ENCODE measurements around the gene EBF3.

DNA sequence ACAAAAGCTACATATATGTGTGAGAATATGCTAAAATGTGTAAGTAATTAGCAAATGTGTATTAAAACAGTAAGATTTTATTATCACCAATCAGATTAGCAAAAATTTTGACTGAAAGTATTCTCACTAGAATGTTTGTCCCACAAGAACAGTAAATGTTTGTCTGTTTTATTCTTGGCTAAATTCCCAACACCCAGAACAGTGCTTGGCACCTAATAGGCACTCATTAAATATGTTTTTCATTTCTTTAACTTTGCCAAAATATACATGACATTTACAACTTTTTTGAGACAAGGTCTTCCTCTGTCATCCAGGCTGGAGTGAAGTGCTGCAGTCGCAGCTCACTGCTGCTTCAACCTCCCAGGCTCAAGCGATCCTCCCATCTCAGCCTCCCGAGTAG is 143.6 kb downstream of the EBF3 start:
- TF ChIP-seq ZNF274 (IDR thresholded peaks at IDR 0.05; ENCODE audit: low read depth, low read length) (no peak), YY1 (IDR thresholded peaks at IDR 0.05; ENCODE audit: insufficient read depth, insufficient read length) (no peak), SUZ12 (IDR thresholded peaks at IDR 0.05; ENCODE audit: extremely low read depth, insufficient read depth, insufficient read length) (no peak)
